Measurements from ENCODE around the gene GPATCH4. TPM values are rescaled to one million over a fixed set of nuclear protein-coding genes. Genes with fewer than 3 reads are reported as not detected.
A peak's percentile ranks its signal among the peaks of the same experiment; 100 is the strongest.

The GPATCH4 gene
- total RNA-seq, 1 donor from 2014 or later = 33.8 TPM

GRCh38 chr1:156577550-156577949, 23.7 kb downstream of the GPATCH4 start:
- DNase-seq (ENCODE audit: low read depth) = peak; percentile 26

GRCh38 chr1:156574039-156574633, 27.1 kb downstream of the GPATCH4 start:
- DNase-seq (ENCODE audit: low read depth) = no peak

DNA sequence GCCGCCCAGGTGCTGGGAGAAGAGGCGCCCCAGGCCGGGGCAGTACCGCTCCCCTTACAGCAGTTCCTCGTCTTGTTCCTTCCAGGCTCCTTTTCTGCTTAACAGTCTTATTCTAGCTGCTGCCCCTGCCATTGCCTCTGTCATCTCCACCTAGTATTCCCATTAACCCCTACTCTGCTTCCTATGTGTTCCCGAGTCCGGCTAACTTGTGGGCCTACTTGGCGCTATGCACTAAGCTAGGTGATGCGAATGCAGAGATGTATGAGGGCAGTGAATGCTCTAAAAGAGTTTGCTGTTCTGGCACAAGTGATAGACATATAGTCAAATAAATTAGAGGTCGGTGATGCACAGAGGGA, 28.6 kb downstream of the GPATCH4 start:
- no peak for DNase-seq (ENCODE audit: low read depth)

GRCh38 chr1:156571919-156572662, 29.2 kb downstream of the GPATCH4 start, which contains the start of gene IQGAP3:
Gene IQGAP3 (minus strand): TSS chr1:156572565. CDS start chr1:156572529, 36 bp downstream.
- peak; percentile 64 for DNase-seq (ENCODE audit: low read depth)

GRCh38 chr1:156571261-156571852, 29.9 kb downstream of the GPATCH4 start:
- peak; percentile 90 for DNase-seq (ENCODE audit: low read depth)

GRCh38 chr1:156566436-156566835, 34.8 kb downstream of the GPATCH4 start:
- DNase-seq (ENCODE audit: low read depth) = no peak

DNA sequence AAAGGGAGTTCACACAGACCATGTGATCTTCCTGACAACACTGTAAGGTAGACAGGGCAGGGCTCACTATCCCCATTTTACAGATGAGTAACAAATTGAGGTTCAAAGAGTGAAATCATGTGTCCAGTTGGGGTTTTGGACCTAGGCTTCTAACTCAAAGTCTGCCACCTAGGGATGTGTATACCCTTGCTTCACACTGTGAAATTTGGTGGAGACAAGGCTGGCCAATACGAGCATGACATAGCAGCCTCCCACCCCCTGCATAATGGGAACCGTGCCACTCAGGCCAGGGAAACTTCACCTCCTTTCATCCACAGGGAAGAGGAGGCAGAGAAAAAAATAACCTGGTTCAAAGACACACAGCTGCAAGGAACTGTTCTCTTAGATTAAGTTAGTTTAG, 35.8 kb downstream of the GPATCH4 start:
- DNase-seq (ENCODE audit: low read depth) = no peak

DNA sequence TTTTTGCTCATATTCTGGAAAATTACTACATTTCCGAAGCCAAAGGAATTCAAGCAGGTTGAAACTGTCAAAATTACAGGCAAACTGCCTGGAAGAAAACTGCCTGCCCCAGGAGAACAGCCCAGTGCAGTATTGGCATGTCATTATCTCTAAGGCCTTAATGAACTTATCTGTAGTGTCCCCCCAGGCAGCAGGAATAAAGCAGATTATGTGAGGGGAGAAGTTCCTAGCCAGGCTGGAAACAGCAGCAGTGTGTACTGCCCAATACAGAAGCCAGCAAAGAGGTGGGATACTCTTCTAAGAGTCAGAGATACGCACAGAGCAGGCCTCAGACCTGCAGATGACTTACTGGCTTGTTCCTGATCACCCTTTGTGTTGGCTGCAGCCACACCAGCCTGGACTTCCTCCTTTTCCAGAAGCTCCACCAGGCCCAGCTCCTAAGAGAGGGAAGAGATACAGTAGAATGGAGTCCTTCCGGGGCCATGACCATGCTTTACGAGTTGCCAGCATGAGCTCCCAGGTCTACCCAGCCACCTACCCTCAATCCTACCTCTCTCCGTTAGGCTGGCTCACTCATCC, 40.6 kb downstream of the GPATCH4 start:
- DNase-seq (ENCODE audit: low read depth) = no peak

DNA sequence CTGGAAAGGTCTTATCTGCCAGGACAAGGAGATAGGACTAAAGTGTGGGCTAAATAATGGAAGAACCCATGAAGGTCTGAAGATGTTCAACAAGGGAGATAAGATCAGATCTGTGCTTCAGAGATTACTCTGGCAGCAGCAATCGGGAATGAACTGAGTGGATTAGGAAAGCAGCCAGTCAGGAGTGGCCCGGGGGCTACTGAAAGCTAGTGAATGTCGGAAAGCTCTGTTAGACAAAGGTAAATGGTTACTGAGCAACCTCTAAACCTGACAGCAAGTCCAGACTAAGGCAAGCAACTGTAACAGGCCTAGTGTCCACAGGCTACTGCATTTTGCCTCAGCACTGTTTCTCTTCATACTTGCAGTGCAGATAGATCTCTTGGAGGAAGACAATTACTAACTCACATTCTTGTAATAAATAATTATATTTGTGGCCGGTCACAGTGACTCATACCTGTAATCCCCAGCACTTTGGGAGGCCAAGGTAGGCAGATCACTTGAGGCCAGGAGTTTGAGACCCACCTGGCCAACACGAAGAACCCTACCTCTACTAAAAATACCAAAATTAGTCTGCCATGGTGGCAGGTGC, 41.4 kb downstream of the GPATCH4 start:
- DNase-seq (ENCODE audit: low read depth) = peak; percentile 21

DNA sequence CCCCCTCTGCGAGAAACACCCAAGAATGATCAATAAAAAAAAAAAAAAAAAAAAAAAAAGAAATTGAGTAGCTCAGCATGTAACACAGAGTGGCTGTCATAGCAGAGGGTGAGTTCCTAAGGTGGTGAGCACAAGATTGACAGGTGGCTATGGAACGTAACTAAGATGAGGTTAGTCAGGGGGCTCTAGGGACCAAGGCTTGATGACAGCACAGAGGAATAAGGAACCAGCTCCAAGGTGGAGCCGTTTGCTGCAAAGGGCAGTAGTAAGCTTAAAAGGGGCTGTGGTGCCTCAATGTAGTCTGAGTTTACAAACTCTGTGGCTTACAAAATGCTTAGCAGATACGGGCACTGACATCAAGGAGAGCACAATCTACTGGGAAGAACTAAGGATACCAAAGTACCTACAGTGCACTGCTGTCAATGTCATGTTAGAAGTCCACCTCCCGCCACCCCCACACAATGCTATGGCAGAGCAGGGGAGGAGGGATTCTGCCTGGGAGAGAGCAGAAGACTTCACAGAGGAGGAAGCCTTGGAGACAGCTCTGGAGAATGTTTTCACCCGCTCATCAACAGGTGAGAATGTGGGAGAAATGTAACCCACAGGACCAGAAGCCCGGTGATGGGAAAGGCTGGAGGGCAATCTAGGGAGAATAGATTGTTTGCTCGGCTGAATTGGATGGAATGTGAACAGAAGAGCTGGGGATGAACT, 42.0 kb downstream of the GPATCH4 start:
- DNase-seq (ENCODE audit: low read depth) = no peak

DNA sequence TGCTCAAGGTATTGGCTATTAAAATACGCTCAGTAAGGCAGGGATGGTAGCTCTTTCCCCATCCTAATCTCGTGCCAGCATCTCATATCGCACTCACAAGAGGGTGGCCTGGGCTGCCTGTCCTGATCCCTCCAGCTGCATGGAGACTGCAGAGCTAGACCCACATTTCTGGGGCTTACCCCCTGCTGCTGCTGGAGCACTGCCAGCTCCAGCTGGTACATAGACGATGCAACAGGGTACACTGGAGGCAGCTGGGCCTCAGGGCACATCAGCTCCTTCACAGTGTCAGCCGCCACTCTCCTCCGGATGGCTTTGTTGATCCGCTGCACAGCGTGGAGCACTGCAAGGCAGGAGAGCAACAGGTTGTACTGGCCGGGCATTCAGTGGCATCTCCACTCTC, 44.9 kb downstream of the GPATCH4 start:
- no peak for DNase-seq (ENCODE audit: low read depth)

DNA sequence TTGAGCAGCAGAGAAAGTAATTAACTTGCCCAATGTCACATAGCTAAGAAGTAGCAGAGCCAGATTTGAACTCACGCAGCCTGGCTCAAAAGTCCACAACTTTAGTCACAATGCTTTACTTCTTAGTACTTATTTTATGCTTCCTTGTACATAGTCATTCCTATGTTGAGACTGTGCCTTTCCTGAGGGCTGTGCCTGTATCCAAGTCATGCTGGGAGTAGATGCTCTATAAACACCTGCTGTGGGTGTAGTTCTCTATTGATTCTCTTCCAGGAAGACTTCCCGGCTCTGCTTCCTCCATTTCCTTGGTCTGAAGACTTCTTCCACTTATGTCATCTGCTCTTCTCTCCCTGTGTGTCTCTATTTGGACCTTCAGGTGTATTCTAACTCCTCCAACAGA, 45.6 kb downstream of the GPATCH4 start:
- DNase-seq (ENCODE audit: low read depth) = no peak

- no peak for DNase-seq (ENCODE audit: low read depth)
These were observed 46.3 kb downstream of the GPATCH4 start for GRCh38 chr1:156554971-156555370.

DNA sequence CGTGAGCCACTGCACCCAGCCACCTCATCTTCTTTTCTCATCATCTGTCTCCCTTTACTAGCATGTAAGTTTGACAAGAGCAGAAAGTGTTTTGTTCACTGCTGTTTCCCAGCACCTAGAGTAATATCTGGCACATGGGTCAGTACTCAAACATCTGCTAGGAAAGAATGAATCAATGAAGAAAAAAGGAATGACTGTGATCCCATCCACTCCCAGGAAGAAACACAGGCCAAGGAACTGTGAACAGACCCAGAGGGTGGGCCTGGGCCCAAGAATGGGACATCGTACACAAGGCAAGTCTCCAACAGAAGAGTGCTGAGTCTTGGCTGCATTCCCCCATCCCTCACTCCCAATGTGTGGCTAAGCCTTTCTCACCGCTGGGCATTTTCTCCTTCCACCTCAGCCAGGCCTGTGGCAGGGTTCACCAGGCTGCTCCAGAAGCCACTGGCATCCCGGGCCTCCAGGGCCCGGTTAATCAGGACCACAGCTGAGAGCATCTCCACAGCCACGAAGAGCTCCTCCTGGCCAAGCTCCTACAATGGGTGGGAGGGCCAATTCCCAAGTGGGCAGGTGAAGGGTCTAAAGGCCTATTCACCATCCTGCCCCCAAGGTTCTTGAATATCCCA, 47.3 kb downstream of the GPATCH4 start:
- DNase-seq (ENCODE audit: low read depth) = no peak

DNA sequence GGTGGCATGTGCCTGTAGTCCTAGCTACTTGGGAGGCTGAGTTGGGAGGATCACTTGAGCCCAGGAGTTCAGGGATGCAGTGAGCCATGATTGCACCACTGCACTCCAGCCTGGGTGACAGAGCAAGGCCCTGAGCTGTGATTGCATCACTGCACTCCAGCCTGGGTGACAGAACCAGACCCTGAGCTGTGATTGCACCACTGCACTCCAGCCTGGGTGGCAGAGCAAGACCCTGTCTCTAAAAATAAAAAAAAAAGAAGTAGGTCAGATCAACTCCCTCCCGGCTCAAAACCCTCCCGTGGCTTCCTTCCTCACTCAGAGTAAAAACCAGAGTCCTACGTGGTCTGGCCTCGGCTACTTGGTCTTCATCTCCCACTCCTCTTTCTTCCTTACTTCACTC, 48.3 kb downstream of the GPATCH4 start:
- DNase-seq (ENCODE audit: low read depth) = peak; percentile 26

GRCh38 chr1:156552518-156552917, 48.8 kb downstream of the GPATCH4 start:
- no peak for DNase-seq (ENCODE audit: low read depth)

DNA sequence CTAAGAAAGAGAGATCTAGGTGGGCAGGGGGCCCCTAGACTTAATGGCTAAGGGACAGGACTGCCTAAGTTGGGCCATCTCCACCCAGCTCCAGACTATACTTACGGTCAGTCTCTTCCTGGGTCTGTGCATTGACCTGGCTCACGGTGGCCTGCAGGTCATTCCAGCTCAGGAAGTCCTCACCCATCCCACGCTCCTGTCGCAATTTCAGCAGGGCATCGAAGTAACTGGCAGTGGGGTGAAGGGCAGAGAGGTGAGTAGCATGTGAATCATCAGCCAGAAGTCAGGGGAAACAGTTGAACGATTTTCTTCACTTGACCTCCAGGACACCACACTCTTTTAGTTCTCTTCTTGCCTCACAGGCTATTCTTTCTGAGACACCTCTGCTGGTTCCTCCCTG, 49.4 kb downstream of the GPATCH4 start:
- DNase-seq (ENCODE audit: low read depth) = peak; percentile 90

DNA sequence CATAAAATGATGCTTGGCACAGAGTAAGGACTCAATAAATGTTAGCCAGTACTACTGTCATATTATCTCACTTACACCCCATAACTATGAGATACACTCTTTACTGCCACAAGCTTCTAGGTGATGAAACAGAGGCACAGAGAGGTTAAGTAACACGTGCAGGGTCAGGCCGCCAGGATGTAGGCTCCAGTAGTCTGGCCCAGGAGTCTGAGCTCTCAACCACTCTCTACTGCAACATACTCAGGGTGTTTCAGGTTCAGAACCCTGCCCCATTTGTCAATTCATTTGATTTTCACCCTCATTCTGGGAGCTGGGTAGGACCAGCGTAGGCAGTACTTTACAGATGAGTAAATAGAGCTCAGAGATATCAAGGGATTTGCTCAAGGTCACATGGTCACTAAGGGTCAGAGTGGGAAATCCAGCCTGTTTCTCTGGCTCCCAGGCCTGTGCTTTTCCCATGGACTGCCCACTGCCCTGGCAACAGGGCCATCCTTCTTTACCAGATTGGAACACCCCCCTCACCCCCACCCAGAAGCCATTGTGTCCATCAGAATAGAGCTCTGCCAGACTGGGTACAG, 50.1 kb downstream of the GPATCH4 start:
- DNase-seq (ENCODE audit: low read depth) = peak; percentile 22

DNA sequence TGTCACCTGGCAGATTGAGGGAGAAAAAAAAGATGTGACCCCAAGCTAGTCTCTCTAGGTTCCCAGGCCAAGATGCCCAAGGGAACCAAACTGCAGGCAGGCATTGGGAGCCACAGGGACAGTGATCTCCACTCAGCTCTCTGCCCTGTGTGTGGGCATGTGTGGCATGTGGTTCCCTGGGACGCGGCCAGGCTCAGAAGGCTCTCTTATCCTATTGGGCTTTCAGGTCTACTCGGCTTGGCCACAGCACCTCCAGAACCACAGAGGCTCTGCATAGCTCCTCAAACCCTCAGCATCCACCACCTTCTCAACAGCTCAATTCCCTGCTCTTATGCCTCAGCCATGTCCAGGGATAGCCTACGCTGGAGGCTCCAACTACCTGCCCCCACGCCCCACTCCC, 50.9 kb downstream of the GPATCH4 start:
- no peak for DNase-seq (ENCODE audit: low read depth)

DNA sequence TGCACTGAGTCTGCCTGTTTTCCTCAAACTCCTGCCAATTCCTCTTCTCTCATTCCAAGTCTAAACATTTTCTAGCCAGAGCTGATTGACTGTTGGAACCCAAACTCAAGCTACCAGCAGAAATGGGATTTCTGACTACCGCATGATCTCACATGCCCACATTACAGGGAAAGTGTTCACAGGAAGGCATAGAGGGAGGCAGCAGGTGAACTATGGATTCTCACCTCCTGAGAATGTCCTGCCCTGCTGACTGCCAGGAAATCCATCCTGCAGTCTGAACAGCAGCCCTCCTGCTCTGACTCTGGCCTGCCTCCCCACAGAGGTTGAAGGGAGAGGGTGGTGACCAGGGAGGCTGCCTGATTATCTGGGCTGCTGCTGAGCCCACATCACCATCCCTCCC, 51.4 kb downstream of the GPATCH4 start:
- peak; percentile 6 for DNase-seq (ENCODE audit: low read depth)

DNA sequence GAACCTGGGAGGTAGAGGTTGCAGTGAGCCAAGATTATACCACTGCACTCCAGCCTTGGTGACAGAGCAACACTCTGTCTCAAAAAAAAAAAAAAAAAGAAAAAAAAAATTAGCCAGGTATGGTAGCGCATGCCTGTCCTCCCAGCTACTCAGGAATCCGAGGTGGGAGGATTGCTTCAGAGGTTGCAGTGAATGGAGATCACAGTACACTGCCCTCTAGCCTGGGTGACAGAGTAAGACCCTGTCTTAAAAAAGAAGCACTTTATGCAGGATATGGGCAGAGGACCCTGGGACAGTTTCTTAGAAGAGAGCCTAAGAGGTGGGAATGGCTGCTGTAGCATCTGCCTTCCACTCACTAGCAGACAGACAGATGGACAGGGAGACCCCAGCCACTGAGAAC, 51.9 kb downstream of the GPATCH4 start:
- no peak for DNase-seq (ENCODE audit: low read depth)

Data from renal cortical epithelial cell (primary cell).